ENCODE results near the gene TTLL5. TPM values are rescaled to one million over a fixed set of nuclear protein-coding genes. Genes with fewer than 3 reads are reported as not detected.

The TTLL5 gene
- total RNA-seq, 1 donor from 2014 or later, result 39.6 TPM

DNA sequence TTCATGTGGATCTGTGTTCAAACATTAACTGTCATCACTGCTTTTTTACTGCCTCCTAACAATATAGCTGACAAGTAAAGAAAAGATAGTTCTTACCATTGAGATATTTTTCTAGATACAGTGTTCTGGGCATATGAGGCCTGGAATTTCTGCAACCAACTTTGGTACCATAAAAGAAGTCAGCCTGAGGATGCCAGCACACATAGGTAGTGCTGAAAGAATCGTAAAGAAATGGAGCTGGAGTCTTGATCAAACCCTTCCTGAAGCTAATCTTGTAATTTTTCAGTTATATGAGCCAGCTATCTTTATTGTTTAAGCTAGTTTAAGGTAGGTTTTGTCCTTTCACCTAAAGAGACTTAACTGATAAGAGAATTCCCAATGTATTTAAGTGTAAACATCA is 11.7 kb upstream of the TTLL5 start:
- H3K4me3 ChIP-seq (ENCODE audit: low read depth, low read length), result no peak overlapping the region
- TF ChIP-seq, protein P1, sequence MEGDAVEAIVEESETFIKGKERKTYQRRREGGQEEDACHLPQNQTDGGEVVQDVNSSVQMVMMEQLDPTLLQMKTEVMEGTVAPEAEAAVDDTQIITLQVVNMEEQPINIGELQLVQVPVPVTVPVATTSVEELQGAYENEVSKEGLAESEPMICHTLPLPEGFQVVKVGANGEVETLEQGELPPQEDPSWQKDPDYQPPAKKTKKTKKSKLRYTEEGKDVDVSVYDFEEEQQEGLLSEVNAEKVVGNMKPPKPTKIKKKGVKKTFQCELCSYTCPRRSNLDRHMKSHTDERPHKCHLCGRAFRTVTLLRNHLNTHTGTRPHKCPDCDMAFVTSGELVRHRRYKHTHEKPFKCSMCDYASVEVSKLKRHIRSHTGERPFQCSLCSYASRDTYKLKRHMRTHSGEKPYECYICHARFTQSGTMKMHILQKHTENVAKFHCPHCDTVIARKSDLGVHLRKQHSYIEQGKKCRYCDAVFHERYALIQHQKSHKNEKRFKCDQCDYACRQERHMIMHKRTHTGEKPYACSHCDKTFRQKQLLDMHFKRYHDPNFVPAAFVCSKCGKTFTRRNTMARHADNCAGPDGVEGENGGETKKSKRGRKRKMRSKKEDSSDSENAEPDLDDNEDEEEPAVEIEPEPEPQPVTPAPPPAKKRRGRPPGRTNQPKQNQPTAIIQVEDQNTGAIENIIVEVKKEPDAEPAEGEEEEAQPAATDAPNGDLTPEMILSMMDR (conservative IDR thresholded peaks at IDR 0.05; ENCODE audit: low read depth, low read length), result no peak
- no peak for DNase-seq (ENCODE audit: low read depth)

DNA sequence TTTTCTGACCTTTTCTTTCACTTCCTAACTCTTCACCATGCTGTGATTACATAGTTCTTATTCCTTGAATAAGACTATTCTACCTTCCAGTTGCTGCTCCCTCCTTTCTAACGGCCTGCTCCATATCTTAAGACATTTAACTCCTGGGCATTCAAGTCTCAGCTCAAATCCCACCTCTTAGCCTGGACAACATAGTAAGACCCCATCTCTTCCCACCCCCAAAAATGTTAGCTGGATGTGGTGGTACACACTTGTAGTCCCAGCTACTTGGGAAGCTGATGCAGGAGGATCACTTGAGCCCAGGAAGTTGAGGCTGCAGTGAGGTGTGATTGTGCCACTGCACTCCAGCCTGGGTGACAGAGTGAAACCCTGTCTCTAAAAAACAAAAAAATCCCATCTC is 11.3 kb upstream of the TTLL5 start:
- no peak overlapping the region for H3K4me3 ChIP-seq (ENCODE audit: low read depth, low read length)
- no peak for DNase-seq (ENCODE audit: low read depth)
- TF ChIP-seq, protein P1 (conservative IDR thresholded peaks at IDR 0.05; ENCODE audit: low read depth, low read length), result no peak

DNA sequence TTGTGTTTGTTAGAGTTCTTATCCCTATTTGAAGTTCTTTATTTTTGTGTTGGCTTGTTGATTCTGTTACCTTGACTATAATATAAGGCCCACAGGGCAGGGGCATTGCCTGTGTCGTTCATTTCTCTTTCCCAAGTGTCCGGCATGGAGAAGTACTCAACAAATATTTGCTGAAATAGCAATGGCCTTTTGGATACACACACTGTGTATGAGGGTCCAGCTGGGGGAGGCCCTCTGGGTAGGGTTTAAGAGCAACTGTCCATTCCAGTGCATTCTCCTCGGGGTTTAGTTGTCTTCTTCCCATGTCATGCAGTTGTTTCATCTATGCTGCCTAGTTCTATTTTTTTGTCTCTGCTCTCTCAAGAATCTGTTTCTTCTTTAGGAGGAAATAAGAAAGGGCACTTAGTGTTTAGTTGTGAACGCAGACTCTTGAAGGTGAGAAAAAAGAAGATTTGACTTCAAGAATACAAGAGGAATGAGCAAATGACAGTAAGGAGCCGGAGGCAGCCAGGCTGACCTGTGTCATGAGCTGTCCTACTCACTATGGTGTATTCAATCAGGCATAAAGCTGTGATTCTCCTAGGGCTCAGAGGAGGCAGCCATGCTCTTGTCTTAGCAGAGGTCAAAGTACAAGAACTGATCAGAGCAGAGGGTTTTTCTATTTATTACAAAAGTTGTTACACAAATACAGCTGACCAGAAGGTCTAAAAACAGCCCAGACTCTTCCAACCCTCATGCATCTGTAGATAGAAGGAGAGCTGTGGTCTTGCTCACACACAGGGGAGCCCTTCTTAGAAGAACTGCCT is 10.6 kb upstream of the TTLL5 start:
- no peak overlapping the region for H3K4me3 ChIP-seq (ENCODE audit: low read depth, low read length)
- TF ChIP-seq, protein P1 (conservative IDR thresholded peaks at IDR 0.05; ENCODE audit: low read depth, low read length), result no peak
- no peak for DNase-seq (ENCODE audit: low read depth)

DNA sequence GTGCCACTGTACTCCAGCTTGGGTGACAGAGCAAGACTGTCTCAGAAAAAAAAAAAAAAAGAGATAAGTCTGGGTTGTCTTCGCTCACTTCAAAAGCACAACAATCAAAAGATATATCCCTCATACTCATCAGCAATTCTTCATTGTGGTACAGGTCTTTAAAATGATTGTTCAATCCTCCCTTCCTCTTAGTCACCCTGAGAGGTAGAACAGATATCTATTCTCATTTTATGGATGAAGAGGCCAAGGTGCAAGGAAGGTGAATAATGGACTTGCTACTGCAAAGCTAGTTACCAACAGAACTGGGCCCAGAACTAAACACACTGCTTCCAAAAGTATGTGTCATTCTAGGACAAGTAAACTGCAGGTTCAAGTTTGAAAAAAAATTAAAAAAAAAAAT is 7.5 kb upstream of the TTLL5 start:
- TF ChIP-seq, protein P1 (conservative IDR thresholded peaks at IDR 0.05; ENCODE audit: low read depth, low read length), result no peak
- H3K4me3 ChIP-seq (ENCODE audit: low read depth, low read length), result no peak overlapping the region
- DNase-seq (ENCODE audit: low read depth), result no peak

DNA sequence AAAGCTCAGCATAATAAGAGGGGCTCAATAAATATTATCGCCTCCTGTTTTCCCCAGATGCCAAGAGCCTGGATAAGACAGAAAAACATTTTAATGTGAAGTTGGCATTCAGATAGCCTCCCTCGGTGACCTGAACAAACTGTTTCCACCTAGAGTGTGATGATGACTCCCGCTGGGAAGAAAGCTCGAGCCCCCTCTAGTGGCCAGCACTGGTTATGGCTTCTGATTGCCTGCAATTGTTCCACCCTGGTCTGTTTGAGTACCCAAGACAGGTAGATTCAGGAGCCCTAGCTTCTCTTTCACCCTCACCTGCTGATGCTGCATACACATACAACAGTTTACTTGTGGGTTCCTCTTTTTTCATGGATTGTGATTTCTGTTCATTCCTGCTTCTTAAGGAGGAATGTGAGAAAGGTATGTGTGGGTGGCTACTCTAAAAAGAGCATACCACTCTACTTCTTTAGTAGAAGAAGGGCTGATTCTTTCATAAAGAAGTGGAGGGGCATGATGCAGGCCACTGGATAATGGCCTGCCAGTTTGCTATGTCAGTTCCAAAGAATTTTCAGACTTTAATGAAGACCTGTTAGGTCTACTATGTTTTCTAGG is 6.8 kb upstream of the TTLL5 start:
- DNase-seq (ENCODE audit: low read depth), result no peak
- TF ChIP-seq, protein P1 (conservative IDR thresholded peaks at IDR 0.05; ENCODE audit: low read depth, low read length), result peak; percentile 99
- H3K4me3 ChIP-seq (ENCODE audit: low read depth, low read length), result no peak overlapping the region

DNA sequence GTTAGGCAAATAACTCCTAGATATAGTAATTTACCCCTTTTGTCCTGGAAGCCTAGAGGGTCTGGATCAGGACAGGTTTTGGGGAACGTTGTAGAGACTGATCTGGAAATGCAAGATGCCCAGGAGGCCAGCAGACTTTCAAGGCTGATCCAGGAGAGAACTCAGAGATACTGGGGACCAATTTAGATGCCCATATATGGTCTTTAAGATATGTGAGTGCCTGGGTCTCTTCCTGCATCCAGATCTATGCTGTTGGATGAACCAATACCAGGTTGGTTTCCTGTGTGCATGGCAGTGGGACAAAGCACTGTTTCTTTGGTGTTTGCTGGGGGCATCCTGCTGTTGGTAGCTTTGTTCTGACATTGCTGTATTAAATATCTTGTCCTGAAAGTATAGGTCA is 5.8 kb upstream of the TTLL5 start:
- TF ChIP-seq, protein P1 (conservative IDR thresholded peaks at IDR 0.05; ENCODE audit: low read depth, low read length), result no peak
- H3K4me3 ChIP-seq (ENCODE audit: low read depth, low read length), result no peak overlapping the region
- no peak for DNase-seq (ENCODE audit: low read depth)

Data from epithelial cell of proximal tubule (primary cell).